GM19238 (cell line): ENCODE results near the gene PSMB7.

Experiments
- DNase-seq: peaks from one replicate; pipeline ENCODE4 v3.0.0; 2011; ENCODE audit warnings: low spot score; ENCODE audit not compliant: insufficient read length

PSMB7 gene

DNA sequence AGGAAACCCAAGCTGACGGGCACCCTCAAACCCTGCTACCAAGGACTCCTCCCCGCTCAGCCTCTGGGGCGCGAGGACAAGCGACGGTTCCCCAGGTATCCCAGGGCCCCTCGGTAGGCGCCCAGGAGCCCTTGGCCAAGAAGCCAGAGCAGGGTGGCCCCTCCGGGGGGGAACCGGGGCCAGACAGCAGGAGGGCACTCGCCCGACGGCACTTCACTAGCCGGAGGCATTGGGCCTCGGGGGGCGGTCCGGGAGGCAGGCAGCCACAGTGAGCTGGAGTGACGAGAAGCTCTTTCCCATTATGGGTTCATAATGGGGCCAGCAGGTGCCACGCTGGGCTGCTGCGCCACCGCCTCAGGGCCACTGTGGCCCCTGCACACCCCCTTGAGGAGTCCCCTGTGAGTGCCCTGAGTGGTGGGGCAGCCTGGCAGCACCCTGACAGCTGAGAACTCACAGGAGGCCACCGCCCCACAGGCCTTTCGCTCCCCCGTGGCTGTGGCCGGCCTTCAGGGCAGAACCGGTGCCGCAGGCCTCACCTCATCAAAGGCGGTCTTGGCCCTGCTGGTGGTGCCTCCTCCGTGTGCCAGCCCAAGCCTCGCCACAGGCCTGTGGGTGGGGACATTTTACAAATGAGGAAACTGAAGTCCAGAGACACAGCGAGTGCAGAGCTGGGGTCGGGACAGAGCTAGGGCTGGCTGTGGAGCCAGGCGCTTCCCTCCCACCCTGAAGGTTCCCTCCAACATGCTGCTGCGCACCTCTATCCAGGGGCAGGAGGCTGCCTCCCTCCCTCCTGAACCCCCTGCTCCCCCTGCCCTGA lies 68.7 kb downstream of the PSMB7 start:
- no peak for DNase-seq

DNA sequence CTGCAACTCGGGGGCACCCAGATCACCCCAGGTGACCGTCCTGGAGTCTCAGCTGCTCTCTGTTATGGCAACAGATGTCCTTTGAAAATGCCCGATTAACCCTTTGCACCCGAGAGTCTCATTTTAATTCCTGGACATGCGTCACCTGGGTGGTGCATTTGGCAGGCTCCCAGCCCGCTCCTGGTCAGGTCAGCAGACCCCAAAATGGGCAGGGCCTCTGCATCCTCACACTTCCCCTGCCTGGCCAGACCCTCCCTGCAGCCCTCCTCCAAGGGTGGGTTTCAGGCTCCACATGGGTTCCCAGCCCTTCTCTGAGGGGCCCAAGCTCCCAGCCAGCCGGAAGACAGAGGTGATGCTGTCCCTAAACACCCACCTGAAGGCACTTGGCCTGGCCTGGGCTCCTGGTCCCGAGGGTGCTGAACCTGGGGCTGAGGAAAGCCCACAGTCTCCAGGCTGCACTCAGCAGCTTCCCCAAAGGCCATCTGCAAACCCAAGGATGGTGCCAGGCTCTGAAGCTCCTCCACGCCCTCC lies 69.4 kb downstream of the PSMB7 start:
- no peak for DNase-seq

DNA sequence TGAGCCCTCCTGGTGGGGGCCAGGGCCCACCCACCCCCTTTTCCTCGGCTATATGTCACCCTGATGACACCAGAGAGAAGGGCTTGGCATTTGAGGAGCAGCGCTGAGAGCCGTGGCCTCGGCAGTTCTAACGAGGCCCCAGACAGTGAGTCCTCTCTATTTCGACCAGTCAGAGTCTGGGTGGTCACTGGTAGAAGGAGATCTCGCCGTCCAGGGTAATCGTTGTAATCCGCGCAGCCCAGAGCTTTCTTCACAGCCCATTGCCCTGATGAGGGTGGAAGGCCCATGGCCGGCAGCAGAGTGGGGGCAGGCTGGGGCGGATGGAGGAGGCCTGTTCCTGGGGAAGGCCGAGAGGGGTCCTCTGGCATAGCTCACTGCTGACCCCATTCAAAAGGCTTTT lies 70.2 kb downstream of the PSMB7 start:
- DNase-seq: no peak

DNA sequence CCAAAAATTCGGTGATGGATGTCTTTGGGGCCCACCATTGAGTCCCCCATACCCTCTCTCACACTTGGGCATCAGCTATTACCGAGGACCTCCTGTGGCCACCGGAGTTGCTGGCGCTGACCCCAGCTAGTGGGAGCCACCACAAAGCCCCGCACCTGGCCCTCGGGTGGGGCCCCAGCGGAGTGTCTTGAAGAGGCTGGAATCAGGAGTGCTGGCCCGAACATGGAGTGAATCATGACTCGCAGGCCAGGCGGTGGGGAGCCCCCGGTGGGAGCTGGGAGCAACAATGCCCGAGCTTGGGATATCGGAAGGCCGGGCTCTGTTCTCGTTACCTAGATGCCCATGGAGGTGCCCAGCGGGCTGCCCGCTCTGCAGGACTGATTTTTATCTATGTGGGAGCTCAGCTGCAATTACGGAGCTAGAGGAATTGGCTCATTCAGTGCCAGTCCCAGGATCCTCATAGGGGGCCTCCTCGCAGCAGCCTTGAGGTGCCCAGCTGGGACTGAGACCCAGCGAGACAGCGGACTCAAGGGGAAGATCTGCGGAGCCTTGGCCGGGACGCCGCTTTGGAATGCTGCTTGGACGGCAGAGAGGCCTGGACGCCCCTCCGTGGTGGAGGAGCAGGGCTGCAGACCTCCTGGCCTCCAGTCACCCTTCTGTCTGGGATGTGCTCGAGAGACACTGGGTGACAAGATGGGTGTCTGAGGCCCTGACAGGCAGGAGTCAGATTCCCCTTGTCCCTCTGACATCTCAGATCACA lies 70.8 kb downstream of the PSMB7 start:
- DNase-seq: no peak

DNA sequence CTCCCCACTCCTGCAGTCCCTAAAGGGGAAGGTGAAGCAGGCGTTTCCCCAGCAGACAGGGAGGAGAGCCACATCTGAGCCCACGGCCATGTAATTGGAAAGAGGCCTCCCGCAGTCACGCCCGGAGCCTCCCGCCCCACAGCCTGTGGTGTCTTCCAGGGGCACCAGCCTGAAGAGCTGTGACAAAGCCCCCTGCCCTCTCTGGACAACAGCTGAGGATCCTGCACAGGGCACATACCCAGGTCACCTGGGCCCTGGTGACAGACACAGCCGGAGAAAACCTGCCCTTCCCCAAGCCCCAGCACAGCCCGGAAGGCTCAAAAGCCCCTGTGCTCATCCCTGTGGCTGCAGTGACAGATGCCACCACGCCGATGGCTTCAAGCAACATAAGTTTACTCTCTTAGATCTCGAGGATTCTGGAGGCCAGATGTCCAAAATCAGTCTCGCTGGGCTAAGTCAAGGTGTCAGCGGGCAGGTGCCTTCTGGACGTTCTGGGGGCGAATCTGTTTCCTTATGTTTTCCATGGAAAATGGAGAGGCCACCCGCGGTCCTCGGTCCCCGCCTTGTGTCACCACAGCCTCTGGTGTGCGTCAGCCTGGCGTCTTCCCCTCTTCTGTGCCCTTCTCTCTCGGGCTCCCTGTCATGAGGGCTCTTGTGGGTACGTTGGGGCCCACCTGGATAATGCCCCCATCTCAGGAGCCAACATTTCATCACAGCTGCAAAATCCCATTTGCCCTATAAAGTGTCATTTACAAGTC lies 71.5 kb downstream of the PSMB7 start:
- DNase-seq: no peak

DNA sequence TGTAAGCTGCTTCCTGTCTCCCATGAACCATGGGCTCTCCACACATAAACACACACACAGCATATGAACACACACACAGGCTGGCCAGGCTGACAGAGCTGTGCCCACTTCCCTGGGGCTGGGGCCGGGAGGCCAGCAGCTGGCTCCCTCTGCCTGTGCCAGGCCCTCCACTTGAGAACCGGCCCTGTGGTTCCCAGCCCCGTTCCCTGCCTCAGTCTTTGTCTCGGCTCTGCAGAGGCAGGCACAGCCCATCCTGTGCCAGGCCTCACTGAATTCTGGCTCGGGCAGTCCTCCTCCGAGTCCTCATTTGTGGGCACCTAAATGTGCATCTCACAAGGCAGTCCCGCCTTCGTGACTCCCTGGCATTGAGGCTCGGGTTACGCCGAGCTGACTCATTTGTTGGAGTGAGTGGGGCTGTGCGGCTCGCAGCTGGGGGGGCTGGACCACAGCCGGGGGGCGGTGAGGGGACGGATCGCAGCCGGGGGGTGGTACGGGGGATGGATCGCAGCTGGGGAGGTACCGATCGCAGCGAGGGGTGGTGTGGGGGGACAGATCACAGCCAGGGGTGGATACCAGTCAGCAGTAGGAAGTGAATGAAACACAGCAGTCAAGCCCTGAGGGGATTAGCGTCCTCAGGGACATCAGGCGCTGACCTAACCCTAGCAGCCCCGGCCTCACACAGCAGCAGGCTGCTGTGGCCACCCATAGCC lies 72.3 kb downstream of the PSMB7 start:
- no peak for DNase-seq

DNA sequence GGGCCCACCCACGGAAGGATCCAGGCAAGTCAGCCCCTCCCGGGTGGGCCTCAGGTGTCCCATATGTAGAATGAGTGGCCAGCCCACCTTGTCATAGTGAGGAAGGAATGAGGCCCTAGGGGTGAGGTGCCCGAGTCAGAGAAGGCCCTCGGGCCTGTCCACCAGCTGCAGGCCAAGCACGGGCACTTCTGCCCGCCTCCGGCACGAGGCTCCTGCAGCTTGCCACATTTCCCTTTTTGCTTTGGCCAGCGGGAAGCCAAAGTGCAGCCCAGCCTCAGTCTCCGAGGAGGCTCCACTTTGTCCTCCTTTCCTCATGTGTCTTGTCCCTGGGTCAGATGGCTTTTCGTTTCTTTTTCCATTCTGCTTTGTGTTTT lies 72.9 kb downstream of the PSMB7 start:
- no peak for DNase-seq

DNA sequence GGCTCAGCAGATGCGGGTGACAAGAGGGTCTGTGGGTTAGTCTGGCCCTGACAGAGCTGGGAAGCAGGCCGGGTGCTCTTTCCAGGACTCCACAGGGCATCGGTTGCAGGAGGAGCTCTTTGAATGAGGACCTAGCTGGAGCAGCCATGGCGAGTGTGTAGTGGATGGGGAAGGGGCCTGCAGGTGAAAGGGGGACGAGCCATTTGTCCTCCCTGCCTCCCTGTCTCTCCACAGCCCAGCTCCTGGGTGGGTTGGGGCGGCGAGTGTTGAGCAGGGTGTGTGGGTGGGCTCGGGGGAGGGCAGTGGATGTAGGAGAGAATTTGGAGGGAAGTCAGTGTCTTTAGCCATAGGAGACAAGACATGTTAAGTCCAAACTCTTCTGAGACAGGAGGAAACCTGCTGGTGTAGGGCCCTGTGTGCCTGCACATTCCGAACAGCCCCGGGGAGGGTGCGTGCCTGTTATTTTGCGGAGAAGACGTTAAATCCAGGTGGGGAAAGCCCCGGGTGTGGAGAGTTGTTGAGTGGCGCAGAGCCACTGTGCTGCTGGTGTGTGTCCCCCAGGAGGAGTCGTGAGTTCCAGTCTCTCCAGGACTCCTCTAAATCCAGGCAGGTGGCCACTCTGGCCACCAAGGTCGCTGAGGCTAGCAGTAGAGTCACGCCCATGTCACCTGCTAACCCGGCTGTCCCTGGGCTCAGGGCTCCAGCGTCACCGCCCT lies 73.6 kb downstream of the PSMB7 start:
- no peak for DNase-seq

DNA sequence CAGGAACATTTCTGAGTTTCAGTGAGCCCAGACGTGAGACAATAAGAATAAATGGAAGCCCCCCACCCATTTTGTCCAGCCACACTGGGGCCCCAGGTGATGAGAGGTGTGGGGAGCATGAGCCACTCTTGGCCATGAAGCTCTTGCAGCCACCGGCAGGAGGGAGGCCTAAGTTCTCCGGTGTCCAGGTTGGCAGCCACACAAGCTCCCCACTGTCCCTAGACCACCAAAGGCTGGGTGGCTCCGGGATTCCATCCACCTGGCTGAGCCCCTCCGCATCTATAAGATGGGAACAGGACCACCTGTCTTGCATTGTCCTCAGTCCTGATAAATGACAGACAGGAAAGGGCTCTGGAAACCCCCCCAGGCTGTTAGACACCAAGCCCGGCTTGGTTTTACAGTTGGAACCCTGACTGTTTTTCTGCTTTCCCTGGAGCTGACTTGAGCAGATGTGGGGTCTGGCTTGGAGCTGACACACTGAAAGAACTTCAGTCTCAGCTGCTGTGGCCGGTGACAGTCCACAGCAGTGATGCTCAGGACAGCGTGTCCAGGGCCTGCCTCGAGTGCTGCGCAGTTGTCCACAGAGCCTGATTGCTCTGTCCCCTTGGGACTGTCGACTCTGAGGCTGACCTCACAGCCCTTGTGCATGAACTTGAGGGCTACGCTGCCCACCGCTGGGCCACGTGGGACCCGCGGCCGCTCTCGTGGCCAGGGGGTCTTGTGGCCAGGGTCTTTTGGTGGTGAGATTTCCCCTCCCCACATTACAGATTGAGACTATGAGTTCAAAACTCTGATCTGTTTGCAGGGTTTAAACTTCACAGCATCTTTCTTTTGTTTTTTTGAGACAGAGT lies 74.8 kb downstream of the PSMB7 start:
- DNase-seq: no peak

DNA sequence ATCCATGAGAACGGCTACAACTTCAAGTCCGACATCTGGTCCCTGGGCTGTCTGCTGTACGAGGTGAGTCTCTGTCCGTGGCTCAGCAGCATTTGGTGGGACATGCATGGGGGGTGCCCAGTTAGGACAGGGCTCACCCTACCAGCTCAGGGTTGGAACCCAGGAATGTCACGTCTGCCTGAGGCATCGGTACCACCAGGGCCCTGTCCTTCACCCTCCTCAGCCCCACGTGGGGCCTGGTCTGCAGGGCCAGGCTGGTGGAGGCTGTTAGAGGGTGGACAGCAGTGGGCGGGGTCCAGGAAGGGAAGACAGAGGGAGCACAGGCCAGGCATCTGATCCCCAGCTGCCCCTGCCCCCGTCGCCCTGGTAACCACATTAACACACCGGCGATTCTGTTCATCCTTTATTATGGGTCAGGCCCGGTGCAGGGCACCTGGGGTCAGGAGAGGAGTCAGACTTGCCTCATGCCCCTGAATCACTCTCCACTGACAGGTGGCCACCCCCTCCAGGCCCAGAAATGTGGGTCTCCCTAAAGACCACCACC lies 75.6 kb downstream of the PSMB7 start:
- no peak for DNase-seq

DNA sequence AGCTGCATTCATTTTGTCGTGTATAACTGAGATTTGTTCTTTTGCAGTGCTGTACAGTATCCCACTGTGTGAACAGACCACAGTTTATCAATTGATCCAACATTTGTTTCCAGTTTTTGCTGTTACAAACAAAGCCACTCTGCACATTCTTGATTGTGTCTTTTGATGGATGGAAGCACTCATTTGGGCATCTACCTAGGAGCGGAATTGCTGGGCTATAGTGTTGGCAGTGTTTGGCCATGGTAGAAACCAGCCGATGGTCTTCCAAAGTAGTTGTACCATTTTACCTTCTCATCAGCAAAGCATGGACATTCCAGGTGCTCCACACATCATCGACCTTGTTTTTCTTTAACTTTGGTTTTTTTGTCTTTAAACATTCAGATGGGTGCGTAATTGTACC lies 77.7 kb downstream of the PSMB7 start:
- DNase-seq: no peak

DNA sequence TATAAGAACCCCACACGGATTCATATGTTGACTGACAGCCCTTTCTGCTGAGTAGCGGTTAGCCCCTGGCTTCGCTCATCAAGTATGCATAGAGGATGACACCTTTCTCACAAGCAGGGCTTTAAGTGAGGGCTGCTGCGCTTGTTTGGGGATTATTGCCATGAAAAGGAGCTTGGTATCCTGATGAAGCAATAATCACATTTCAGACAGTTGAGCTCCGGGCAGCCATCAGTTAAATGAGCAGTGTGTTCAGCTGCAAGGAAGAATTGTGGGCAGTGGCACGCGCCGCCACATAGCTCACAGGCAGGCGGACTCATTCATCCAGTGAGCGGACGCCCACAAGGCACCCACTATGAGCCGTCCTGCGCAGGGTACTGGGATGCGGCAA lies 79.9 kb downstream of the PSMB7 start:
- no peak for DNase-seq

DNA sequence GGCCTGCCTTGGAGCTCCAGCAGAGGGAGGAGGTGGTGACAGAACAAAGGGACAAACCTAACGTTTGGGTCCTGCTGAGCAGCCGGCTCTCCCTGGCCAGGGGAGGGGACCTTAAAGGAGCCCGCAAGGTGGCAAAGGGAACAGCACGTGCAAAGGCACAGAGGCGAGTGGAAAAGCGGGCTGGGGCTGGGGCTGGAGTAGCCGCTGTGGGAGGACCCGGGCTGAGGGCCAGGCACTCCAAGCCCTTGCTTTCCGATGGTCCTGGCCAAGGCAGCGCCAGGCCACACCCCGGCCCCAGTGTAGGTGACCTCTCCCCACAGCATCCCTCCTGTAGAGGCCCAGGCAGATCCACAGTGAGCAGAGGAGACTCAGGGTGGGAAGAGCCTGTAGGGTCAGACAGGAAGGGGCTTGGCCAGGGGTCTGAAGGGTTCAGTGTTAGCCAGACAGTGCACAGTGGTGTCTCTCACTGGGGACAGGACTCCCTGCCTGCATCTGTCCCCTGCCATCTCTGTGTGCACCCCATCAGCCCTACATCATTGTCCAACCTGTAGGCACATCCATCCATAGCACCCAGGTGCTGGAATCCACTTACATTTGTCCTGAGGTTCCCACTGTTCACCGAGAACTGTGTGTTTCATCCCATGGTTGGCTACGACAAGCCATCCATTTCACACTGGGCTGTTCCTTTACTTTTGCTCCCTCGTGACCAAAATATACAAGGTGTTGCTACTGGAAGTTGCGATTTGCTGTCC lies 80.5 kb downstream of the PSMB7 start:
- DNase-seq: no peak

DNA sequence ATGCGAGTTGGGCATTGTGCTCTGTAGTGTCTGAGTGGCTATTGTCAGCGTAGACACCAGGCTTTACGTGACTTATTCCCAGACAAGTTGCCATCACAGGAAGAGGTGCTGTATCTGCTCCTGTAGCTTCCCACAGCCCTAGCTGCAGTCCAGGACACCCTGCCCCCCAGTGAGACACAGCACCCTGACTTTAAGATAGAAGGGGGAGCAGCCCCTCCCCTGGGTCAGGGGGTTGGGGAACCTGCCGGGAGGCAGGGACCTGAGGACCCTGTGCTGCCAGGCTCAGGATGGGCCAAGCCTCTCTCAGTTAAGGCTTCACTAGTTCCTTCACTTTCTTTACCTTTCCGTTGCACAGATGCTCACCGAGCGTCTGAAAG lies 82.1 kb downstream of the PSMB7 start:
- no peak for DNase-seq

DNA sequence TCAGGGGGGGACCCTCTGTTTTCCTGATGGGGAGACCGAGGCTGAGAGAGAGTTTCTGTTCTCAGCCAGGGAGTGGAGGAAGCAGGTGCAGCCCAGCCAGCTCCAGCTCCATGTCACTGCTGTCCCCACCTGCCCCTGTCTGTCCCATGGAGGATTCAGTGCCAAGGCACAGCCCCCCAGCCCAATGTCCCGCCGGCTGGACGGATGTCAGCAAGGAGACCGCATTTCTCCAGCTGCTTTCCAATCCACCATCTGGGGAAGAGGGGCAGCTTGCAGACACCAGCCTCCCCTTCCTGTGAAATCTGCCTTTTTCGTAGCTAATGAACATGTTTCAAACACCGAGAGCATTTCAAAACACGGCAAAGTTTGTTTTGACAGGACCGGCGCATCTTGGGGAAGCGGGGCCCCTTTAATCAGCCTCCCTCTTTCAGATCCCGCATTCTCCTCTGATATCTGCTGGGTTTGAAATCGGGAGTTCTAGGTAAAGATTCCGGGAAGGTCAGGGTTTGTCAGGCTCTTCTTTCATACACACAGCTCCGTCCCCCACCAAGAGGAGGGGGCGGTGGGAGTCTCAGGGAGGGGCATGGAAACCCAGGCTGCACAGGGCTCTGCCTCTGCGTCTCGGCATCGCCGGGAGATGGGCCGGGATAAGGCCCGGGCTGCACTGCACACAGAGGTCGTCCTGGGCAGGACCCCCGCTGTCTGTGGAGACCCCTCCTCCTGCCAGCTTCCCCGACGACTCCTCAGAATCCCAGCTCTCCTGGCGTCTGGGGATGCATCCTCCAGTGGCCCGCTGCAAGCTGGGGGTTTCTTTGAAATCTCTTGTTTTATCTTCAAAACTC lies 82.7 kb downstream of the PSMB7 start:
- DNase-seq: no peak

DNA sequence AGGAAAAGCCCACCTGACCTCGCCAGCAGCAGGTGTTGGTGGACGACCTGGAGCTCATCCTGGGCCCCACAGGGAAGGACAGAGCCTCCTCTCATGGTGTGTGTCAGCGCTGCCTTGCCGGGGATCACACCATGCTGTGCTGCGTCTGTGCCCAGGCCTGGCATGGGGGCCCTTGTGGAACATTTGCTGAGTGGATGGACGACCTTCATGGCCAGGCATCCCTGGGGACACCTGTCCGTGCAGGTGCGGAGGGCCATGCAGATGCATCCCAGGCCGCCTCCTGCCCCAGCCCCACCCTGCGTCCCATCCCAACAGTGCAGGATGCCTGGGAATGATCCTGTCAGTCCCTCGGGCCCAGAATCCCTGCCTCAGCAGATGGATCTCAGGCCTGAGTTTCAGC lies 83.7 kb downstream of the PSMB7 start:
- no peak for DNase-seq

DNA sequence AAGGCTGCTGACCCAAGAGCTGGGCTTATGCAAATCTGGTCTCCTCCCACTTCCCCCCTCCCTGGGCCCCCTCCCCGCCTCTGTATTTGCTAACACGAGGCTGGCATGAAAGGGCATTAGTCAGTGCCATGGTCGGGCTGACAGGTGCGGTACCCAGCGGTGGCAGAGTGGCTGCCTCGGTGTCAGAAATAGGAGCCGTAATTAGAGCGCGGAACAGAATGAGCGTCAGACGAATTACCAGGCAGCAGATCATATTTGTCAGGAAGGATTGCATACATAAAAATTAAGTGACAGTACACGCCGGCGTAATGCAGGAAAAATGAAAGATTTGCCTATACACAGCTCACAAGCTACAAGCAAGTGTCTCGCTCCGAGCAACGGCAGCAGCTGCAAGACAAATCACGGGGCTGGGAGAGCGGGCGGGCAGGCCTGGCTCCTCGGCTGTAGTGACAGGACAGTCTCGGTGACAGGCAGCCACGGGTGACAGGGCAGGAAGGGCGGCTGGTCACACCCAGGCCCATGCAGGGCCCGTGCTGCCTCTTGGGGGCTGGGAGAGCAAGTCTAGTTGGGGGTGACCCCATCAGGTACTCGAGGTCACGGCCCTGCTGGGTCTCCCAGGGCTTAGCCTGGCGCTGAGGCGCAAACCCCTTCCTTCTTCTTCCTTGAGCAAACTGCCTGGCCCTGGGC lies 85.1 kb downstream of the PSMB7 start:
- DNase-seq: no peak
